NCI-H187 (cell line): ENCODE measurements around the gene ZDHHC4.

Experiments used
- DNase-seq, 2 experiments: peaks; one replicate each; lab custom pipeline; 2025; lab: John Stamatoyannopoulos, UW

The ZDHHC4 gene

GRCh38 chr7:6636741-6637543, 59.7 kb downstream of the ZDHHC4 start, which contains the start of gene ZNF316:
ZNF316 (plus strand) TSS chr7:6637318; CDS start chr7:6642410, 5,092 bp downstream.
- no peak for DNase-seq

DNA sequence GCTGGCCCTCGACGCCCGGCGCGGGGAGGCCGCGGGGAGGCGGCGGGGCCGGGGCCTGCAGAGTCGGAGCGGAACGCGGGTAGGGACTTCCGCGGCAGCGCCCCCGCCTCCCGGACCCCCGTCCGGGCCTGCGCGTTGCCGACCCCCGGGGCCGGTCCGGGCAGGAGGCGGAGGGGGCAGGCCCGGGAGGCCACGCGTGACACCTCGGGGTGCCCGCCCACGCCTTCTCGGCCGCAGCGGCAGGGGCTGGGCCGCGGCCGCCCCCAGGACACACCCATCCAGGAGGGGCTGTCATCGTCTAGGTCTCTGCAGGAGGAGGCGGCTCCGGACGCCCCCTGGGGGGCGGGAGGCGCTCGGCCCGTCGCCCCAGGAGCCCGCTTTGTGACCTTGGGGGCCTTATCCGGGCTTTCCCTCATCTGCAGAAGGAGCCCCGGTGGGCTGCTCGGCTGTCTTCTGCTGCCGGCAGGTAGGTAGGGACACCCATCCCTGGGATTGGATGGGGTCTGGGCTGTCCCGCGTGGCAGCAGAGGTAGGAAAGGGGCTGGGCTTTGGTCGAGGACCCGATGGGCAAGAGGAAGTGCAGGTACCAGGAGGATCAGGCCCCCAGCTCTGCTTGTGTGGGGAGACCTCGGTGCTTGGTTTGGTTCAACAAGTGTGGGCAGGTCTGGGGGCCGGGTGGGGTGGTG, 60.4 kb downstream of the ZDHHC4 start:
- DNase-seq = no peak
